Nephron progenitor cell (in vitro differentiated cells): Measurements from ENCODE around the gene DPP10.

Experiments
- DNase-seq: peaks from one replicate; pipeline ENCODE4 v3.0.0; 2021
- H3K27ac Mint-ChIP-seq: 2 replicates; pipeline ENCODE4 v1.8.0; 2021; ENCODE audit warnings: mild to moderate bottlenecking, moderate library complexity, mixed read lengths
- H3K27me3 Mint-ChIP-seq: 2 replicates; pipeline ENCODE4 v1.8.0; 2021; ENCODE audit warnings: mild to moderate bottlenecking, low read depth, mixed read lengths; ENCODE audit not compliant: poor library complexity
- H3K36me3 Mint-ChIP-seq: 2 replicates; pipeline ENCODE4 v1.8.0; 2021; ENCODE audit warnings: low read depth, mixed read lengths
- H3K4me1 Mint-ChIP-seq: 2 replicates; pipeline ENCODE4 v1.8.0; 2021; ENCODE audit warnings: mixed read lengths
- H3K4me3 Mint-ChIP-seq: 2 replicates; pipeline ENCODE4 v1.8.0; 2021; ENCODE audit warnings: mild to moderate bottlenecking, moderate library complexity, mixed read lengths
- H3K9me3 Mint-ChIP-seq: 2 replicates; pipeline ENCODE4 v1.8.0; 2021; ENCODE audit warnings: mild to moderate bottlenecking, moderate library complexity, mixed read lengths
- TF ChIP-seq, protein P1 (sequence below): fragments of 200-600 bp; sonication (generic); IDR thresholded peaks from 2 replicates; pipeline ENCODE4 v1.5.0; 2021; ENCODE audit warnings: antibody characterized with exemption

DPP10 gene

GRCh38 chr2:115369400-115369799 lies 927.0 kb downstream of the DPP10 start:
- TF ChIP-seq, protein P1, sequence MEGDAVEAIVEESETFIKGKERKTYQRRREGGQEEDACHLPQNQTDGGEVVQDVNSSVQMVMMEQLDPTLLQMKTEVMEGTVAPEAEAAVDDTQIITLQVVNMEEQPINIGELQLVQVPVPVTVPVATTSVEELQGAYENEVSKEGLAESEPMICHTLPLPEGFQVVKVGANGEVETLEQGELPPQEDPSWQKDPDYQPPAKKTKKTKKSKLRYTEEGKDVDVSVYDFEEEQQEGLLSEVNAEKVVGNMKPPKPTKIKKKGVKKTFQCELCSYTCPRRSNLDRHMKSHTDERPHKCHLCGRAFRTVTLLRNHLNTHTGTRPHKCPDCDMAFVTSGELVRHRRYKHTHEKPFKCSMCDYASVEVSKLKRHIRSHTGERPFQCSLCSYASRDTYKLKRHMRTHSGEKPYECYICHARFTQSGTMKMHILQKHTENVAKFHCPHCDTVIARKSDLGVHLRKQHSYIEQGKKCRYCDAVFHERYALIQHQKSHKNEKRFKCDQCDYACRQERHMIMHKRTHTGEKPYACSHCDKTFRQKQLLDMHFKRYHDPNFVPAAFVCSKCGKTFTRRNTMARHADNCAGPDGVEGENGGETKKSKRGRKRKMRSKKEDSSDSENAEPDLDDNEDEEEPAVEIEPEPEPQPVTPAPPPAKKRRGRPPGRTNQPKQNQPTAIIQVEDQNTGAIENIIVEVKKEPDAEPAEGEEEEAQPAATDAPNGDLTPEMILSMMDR: no peak
- no peak overlapping the region for H3K27ac Mint-ChIP-seq
- no peak overlapping the region for H3K4me3 Mint-ChIP-seq
- DNase-seq: no peak
- no peaks in the 10 kb centered on the region for H3K4me1 Mint-ChIP-seq
- H3K36me3 Mint-ChIP-seq: peaks cover 20% of the 10 kb centered on the region
- no peaks in the 10 kb centered on the region for H3K27me3 Mint-ChIP-seq
- H3K9me3 Mint-ChIP-seq: peaks cover 27% of the 10 kb centered on the region

GRCh38 chr2:115374981-115375380 lies 932.5 kb downstream of the DPP10 start:
- Mint-ChIP-seq H3K4me3 (no peak overlapping the region), H3K27me3 (no peaks in the 10 kb centered on the region), H3K4me1 (no peaks in the 10 kb centered on the region), H3K36me3 (peaks cover 42% of the 10 kb centered on the region), H3K27ac (no peak overlapping the region), H3K9me3 (peaks cover 62% of the 10 kb centered on the region)
- TF ChIP-seq, protein P1: no peak
- DNase-seq: no peak

DNA sequence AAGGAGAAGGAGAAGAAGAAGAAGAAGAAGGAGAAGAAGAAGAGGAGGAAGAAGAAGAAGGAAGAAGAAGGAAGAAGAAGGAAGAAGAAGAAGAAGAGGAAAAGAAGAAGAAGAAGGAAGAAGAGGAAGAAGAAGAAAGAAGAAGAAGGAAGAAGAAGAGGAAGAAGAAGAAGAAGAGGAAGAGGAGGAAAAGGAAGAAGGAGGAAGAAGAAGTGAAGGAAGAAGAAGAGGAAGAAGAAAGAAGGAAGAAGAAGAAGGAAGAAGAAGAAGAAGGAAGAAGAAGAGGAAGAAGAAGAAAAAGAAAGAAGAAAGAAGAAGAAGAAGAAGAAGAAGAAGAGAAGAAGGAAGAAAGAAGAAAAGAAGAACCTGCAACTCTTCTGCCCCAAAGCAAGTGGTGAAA lies 942.0 kb downstream of the DPP10 start:
- Mint-ChIP-seq H3K27ac (no peak overlapping the region), H3K4me1 (peaks cover 15% of the 10 kb centered on the region), H3K36me3 (peaks cover 41% of the 10 kb centered on the region), H3K9me3 (peaks cover 59% of the 10 kb centered on the region), H3K4me3 (no peak overlapping the region), H3K27me3 (no peaks in the 10 kb centered on the region)
- DNase-seq: no peak
- TF ChIP-seq, protein P1: no peak

- TF ChIP-seq, protein P1: no peak
- no peak overlapping the region for H3K4me3 Mint-ChIP-seq
- DNase-seq: no peak
- peaks cover 21% of the 10 kb centered on the region for H3K4me1 Mint-ChIP-seq
- peaks cover 36% of the 10 kb centered on the region for H3K36me3 Mint-ChIP-seq
- H3K27ac Mint-ChIP-seq: no peak overlapping the region
- no peaks in the 10 kb centered on the region for H3K27me3 Mint-ChIP-seq
- peaks cover 39% of the 10 kb centered on the region for H3K9me3 Mint-ChIP-seq
Observed at GRCh38 chr2:115386465-115386864, 944.0 kb downstream of the DPP10 start.

DNA sequence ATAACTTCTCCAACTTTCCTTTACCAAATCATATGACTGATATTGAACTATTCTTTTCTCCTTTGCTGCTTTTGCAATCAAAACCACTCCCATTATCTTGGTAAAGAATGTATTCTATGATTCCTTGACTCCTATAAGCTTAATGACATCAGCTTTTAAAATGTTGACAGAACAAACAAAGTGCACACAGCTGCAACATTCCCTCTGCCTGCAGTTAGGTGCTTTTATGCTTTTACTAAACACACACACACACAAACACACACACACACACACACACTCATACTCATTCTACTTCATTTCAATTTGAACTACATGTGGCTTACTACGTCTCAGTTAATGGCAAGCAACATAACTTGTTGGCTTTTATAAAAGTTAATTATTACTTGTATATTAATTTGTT lies 946.6 kb downstream of the DPP10 start:
- Mint-ChIP-seq H3K9me3 (peaks cover 21% of the 10 kb centered on the region), H3K4me3 (no peak overlapping the region), H3K27me3 (no peaks in the 10 kb centered on the region), H3K27ac (no peak overlapping the region), H3K36me3 (peaks cover 20% of the 10 kb centered on the region), H3K4me1 (peaks cover 31% of the 10 kb centered on the region)
- no peak for DNase-seq
- TF ChIP-seq, protein P1: no peak

DNA sequence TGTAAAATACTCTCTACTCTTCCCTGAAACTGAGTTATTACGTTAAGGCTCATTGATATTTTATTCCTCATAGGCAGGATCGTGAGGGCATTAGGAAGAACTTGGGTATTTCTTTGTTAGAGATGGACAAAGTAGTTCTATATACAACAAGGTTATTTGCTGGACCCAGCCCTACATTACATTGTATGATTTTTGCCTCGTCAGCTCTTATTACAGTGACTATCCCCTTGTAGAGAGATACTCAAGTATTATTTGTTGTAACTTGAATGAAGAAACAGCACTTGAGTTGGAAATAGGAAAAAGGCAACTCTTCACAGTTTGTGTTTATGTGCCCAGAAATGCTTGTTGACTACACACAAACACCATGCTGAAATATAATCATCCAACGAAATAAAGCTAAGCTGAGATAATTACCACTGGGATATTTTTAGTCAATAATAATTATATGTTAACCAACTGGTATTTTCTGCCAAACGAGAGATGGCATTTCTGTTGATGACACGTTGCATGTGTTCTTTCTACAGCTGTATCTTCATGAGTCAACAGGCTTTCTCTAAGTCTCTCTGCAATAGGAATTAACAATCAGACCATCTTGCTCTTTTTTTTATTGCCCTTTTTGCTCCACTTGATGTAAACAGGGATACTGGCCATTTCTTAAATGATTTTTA lies 947.6 kb downstream of the DPP10 start:
- peaks cover 11% of the 10 kb centered on the region for H3K36me3 Mint-ChIP-seq
- H3K4me3 Mint-ChIP-seq: no peak overlapping the region
- H3K9me3 Mint-ChIP-seq: peaks cover 11% of the 10 kb centered on the region
- no peak for DNase-seq
- H3K4me1 Mint-ChIP-seq: peaks cover 42% of the 10 kb centered on the region
- TF ChIP-seq, protein P1: no peak
- no peaks in the 10 kb centered on the region for H3K27me3 Mint-ChIP-seq
- H3K27ac Mint-ChIP-seq: no peak overlapping the region
